GM18868 (cell line): ENCODE measurements around the gene SLC27A1.
"Not testable (repeated sequence)": the region's sequence is repeated elsewhere in the genome, so short reads cannot be mapped to it uniquely, and the experiment has no call there.

Experiments
- ATAC-seq: cut with Tn5 transposase; IDR thresholded peaks from one replicate; pipeline ENCODE4 v1.9.1; 2021; ENCODE audit warnings: mild to moderate bottlenecking, moderate library complexity; ENCODE audit not compliant: unreplicated experiment

SLC27A1 gene

DNA sequence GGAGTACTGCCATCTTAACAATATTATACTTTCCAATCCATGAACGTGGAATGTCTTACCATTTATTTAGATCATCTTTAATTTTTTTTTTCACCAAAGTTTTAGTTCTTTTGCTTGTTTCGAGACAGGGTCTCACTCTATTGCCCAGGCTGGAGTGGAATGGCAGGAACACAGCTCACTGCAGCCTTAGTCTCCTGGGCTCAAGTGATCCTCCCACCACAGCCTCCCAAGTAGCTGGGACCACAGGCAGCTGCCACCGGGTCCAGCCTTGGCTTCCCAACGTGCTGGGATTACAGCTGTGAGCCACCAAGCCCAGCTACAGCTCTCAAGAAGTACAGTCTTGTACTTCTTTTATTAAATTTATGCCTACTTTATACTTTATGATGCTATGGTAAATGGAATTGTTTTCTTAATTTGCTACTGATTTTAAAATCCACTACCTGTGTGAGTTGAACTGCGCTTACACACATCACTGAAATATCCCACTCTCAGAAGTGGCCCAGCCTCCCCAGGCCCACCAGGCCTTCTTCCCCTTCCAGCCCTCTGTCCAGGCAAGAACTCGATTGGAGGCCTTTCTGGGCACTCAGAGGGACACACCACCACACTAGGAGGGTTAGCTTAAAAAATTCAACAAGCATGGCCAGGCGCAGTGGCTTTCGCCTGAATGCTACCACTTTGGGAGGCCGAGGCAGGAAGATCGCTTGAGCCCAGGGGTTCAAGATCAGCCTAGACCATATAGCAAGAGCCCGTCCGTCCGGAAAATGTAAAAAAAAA is 40.1 kb downstream of the SLC27A1 start:
- no peak for ATAC-seq

DNA sequence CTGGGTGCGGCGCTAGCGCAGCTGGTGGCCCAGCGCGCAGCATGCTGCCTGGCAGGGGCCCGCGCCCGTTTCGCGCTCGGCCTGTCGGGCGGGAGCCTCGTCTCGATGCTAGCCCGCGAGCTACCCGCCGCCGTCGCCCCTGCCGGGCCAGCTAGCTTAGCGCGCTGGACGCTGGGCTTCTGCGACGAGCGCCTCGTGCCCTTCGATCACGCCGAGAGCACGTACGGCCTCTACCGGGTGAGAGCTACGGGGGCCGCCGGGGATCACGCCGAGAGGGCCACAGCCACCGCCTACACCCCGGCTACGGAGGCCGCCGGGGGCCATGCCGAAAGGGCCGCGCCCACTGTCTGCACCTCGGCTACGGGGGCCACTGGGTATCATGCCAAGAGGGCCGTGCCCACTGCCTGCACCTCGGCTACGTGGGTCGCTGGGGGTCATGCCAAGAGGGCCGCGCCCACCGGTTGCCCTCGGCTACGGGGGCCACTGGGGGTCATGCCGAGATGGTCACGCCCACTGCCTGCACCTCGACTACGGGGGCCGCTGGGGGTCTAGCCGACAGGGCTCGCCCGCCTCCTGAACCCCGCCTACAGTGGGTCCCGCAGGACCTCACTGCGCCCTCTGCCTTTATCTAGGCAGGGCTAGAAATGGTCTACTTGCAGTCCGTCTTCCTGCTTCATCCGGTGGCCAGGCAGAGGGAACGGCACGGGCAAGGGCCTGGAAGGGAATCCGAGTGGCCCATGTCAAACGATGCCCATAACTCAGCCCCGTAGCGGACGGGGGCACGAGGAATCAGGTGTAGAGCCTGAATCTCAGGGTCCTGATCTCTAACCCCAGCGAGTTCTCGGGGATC is 41.6 kb downstream of the SLC27A1 start:
- peak; percentile 54 for ATAC-seq

DNA sequence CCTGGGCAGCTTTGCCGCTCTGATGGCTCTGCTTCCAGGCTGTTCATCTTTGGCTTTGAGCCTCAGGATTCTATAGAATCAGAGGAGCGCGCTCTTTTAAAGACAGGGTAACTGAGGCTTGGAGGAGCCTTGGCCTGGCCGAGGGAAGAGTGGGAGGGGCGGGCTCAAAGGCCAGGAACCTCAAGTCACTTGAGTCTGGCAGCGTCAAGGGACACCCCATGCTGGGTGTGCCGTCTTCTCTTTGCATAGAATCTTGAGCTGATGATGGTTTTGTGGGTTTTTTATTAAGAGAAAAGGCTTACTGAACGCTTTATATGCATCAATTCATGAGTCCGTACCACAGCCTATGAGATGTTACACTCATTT is 42.2 kb downstream of the SLC27A1 start:
- no peak for ATAC-seq

DNA sequence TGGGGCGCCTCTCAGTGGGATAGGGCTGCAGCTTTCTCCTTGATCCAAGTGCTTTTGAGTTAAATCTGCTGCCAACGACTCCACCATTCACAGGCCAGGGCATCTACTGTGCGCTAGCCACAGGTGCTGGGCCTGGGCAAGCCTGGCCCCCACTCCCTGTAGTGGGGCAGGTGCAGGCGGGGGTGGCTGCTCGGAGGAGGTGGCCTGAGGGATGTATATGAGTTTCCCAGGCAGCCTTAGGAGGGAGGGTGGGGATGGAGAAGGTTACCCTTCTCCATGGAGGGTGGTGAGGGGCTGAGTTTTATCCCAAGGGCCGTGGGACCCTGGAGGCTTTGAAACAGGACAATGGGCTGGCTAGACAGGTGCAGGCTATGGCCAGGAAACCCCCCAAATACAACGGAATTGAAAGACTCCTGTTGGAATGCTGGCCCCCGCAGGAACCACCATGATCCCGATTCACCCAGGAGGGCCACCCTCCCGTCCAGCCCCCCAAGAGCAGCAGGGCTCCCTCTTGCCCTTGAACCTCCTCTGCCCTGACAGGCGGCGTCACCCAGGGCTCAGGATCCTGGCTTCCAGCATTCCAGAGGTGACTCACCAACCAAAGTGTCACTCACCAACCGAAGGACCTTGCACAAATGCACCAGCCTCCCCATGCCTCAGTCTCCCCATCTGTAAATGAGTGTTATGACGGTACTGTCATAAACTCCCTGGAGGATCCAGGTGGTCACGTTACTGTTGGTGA is 45.3 kb downstream of the SLC27A1 start:
- ATAC-seq, result no peak

DNA sequence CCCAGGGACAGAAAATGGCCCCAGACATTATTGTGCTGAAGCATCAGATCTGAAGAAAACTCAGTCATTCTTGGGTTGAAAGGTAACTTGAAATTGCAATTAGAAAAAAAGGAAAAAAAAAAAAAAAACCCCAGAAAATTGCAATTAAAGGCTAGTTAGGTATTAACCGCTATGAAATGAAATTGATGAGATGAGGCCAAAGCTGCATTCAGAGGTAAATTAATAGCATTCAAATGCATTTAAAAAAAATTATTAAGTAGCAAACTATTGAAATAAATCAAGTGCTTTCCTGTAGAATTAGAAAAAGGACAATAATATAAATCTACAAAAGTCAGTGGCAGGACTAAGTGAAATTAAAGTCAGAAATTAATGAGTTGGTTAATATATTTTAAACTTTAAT is 47.6 kb downstream of the SLC27A1 start:
- ATAC-seq, result no peak

DNA sequence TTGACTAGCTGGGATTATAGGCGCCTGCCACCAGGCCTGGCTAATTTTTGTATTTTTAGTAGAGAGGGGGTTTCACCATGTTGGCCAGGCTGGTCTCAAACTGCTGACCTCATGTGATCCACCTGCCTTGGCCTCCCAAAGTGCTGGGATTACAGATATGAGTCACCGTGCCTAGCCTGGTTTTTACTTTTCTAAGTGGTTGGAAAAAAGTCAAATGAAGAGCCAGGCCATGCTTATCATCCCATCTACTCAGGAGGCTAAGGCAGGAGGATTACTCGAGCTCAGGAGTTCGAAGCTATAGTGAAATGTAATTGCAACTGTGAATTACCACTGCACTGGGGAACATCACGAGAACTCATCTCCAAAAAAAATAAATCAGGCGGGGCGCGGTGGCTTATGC is 48.3 kb downstream of the SLC27A1 start:
- ATAC-seq, result not testable (repeated sequence)

DNA sequence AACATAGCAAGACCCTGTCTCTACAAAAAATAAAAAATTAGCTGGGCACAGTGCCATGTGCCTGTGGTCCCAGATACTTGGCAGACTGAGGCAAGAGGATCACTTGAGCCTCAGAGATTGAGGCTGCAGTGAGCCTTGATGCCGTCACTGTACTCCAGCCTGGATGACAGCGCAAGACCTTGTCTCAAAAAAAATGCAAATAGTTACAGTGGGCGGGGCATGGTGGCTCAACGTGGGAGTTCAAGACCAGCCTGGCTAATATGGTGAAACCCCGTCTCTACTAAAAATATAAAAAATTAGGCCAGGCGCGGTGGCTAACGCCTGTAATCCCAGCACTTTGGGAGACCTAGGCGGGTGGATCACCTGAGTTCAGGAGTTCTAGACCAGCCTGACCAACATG is 49.6 kb downstream of the SLC27A1 start:
- no peak for ATAC-seq

DNA sequence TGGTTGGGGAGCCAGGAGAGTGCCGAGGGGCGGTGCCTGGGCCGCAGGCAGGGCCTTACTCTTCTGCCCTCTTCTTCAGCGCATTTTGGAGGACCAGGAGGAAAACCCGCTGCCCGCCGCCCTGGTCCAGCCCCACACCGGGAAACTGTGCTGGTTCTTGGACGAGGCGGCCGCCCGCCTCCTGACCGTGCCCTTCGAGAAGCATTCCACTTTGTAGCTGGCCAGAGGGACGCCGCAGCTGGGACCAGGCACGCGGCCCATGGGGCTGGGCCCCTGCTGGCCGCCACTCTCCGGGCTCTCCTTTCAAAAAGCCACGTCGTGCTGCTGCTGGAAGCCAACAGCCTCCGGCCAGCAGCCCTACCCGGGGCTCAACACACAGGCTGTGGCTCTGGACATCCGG is 50.5 kb downstream of the SLC27A1 start:
- ATAC-seq, result no peak

DNA sequence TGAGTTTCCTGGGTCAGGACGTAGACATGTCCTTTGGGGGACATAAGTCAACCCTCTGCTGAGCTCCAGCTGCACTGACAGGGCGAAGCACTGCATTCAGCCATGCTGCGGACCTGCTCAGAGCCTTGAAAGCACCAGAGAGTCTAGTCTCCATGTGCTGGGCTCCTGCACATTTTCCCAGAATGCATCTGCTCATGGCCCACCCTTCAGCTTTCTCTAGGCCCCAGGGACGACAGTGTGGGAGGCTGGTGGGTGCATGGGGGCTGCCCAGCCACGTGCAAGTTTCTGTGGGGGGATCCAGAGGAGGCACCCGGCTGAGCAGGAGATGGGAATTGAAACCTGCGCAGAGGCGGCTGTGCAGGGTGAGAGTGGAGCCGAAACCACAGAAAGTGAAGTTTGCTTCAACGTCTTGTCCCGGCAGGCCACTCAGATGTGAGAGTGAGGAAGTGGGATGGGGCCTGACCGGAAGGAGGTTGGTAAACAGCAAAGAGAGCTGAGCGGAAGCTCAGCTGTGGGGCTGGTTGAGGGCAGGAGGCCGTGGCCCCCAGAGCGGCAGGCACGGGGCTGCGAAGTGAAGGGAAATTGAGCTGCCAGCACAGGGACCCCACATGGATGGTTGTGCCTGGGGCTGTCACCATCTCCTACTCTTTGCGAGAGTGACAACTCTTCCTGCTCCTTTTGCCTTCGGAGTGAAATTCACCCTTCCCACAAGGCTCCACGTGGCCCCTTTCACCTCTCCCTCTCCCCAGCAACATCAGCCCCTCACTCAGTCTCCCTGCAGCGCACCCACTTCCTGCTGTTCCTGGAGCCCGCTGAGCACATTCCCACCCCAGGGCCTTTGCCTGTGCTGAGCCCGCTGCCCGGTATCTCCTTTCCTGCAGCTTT is 52.9 kb downstream of the SLC27A1 start:
- ATAC-seq, result peak; percentile 77

DNA sequence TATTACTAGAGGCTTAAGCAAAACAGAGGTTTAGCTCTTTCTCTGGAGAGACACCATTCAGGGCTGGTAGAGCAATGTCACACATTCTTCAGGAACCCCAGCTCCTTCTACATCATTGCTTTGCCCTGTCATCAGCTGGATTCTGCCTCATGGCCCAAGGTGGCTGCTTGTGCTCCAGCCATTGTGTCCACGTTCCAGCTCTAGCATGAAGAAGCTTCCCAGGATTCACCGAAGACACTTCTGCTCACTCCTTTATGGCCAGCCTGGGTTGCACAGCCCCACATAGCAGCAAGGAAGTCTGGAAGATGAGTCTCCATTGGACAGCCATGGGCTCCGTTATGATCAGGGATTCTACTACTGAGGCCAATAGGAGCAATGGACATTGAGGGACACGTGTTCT is 54.3 kb downstream of the SLC27A1 start:
- no peak for ATAC-seq

DNA sequence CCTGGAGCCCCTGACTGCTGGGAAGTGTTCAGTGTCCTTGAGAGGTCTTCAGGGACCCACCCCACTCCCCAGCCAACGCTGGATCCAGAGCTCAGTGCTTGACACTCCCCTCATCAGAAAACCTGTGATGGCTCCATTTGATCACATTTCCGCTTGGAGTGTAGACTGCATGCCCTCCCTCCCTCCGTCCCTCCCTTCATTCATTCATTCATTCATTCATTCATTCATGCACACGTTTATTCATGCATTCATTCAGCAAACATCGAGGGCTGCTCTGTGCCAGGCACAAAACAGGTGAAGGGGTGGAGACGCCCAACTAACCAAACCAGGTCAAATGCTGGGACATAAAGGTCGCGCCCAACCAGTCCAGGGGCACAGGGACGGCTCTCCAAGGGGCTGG is 54.8 kb downstream of the SLC27A1 start:
- no peak for ATAC-seq

DNA sequence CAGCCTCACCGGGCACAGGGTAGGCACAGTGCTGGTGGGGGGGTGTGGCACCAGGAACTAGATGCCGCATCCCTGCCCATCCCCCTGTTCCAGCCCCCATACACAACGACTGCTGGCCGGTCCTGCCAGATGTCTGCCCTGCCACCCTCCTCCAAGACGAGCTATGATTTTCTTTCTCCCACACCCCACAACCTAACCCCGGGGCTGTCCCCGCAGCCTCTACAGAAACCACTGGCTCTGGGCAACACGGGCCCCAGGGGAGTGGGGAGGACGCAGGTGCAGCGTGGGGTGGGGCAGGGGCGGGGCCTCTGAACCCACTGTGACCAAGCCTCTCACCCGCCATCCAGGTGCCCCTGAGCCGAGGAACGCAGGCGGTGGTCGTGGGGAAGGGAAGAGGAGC is 56.6 kb downstream of the SLC27A1 start:
- no peak for ATAC-seq

DNA sequence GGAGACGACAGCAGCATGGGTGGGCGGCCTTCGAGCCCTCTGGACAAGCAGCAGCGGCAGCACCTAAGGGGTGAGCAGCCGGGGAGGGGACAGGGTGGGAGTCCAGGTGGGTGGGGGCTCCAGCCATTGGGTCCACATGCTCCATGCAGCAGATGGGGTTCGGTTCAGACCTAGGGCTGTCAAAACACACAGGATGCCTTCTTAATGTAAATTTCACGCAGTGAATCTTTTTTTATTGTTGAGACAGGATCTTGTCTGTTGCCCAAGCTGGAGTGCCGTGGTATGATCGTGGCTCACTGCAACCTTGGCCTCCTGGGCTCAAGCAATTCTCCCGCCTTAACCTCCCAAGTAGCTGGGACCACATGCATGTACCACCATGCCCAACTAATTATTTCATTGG is 57.0 kb downstream of the SLC27A1 start:
- ATAC-seq, result no peak

DNA sequence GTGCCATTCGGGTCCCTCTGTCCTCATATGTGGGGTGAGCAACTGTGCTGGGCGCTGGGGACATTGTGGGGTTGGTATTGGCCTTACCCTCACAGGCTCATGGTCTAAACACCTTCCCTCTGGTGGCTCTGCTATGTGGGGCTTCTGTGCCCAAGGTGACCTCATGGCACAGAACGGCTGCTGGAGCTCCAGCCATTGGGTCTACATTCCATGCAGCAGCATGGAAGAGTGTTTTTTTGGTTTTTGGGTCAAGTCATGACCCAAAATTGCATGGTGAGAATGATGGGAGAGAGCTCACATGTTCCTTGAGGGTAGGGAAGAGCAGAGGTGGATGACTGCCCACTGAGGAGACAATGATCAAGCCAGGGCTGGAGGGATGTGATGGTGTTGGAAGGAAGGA is 58.3 kb downstream of the SLC27A1 start:
- ATAC-seq, result no peak

DNA sequence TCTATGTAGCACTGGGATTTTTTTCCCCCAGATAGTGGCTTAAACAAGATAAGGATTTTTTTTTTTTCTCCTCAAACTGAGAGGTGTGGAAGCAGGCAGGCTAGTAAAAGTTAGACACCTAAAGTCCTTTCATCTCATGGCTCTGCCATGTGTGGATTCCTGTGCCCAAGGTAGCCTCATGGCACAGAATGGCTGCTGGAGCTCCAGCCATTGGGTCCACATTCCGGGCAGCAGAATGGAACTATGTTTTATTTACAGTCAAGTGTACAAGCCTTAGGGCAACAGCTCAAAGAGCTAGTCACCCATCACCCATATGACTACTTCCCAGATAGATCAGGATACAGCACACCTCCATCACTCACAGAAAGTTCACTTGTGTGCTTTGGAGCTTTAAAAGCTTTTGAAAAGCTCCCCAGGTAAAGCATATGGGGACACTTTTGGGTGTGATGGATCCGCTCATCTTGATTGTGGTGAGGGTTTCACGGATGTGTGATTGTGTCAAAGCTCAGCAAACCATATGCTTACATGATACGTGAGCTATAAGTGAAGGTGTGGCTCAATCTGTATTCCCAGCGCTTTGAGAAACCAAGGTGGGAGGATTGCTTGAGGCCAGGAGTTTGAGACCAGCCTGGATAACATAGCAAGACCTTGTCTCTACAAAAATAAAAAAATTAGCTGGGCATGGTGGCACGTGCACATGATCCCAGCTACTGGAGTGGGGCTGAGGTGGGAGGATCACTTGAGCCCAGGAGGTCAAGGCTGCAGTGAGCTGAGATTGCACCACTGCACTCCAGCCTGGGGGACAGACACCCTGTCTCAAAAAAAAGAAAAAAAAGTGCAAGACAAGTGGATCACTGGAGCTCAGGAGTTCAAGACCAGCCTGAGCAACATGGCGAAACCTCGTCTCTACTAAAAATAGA is 59.2 kb downstream of the SLC27A1 start:
- ATAC-seq, result no peak

DNA sequence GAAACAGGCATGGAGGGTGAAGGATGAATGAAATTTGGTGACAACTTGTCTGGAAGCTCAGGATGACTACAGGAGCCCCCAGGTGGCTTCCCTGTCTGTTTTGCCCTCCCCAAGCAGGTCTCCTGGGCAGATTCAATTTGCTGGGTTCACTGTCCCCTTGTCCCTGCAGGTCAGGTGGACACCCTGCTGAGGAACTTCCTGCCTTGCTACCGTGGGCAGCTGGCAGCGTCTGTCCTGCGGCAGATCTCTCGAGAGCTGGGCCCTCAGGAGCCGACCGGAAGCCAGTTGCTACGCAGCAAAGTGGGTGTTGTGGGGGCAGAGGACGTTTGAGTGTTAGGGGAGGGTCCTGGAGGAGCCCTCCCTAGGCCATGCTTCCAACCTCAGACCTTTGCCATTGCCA is 60.3 kb downstream of the SLC27A1 start:
- no peak for ATAC-seq

DNA sequence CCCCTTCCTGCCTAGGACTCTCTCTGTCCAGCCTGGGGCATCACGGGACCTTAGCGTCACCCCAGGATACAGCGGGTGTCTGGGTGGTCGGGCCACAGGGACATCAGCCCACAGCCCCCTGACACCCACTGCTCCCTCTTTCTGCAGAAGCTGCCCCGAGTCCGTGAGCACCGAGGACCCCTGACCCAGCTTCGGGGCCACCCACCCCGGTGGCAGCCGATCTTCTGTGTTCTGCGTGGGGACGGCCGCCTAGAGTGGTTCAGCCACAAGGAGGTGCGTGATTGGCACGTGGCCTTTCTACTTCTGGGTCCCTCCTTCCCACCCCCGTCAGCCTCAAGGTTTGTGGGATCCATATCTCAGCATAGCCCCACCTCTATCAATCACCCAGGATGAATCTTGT is 61.8 kb downstream of the SLC27A1 start:
- no peak for ATAC-seq

DNA sequence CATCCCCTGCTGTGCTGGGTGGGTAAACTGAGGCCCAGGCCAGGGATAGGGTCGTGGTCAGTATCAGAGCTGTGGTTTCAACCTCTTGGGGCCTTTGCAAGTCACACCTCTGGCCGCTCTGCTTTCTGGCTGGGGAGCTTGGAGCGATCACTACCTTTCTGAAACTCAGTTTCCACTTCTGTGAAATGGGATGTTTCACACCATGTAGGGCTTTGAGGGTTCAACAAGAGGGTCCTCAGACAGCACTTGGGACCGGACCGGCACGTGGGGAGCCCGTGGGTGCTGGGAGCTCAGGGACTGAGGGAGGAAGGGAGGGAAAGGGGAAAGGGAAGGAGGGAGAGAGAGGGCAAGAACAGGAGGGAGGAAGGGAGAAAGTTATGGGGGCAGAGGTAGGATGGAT is 62.2 kb downstream of the SLC27A1 start:
- no peak for ATAC-seq

DNA sequence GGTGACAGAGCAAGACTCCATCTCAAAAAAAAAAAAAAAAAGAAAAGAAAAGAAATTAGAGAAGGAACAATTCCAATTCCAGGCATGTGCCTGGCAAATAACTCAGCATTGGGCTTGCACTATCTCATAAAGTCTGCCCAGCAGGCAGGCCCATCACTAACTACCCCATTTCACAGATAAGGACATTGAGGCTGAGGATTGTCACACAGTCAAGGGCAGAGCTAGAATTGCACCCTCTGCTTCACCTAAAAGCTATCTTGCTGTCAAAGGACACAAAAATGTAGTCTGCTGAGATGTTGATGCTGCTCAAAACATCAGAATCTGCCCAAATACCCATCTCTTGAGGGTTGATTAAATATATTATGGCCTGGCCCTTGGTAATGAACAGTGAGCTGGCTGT is 64.4 kb downstream of the SLC27A1 start:
- ATAC-seq, result no peak

DNA sequence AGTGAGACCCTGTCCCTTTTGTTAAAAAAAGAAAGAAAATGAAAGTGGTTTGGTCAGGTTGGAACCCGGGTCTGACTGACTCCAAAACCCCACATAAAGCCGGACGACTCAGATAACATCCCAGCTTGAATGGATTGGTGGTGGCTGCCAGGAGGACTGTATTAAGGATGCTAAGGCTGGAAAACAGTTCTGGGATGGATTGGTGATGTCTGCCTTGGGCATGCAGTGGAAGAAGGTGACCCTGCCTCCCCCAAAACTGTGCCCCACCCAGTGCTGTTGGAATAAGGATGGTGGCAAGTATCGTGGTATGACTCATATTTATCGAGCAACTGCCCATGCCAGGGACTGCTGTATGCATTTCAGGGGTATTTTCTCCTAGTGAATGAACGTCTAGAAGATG is 66.6 kb downstream of the SLC27A1 start:
- no peak for ATAC-seq
